Stimulated activated CD4-positive, alpha-beta T cell treated with anti-CD3 and anti-CD28 coated beads, Interleukin-4, amount 100 ng/mL, for 1 hour (primary cell): ENCODE measurements around the gene COL4A1.
"Not testable (repeated sequence)": the region's sequence is repeated elsewhere in the genome, so short reads cannot be mapped to it uniquely, and the experiment has no call there.

Source experiments
- DNase-seq: peaks from one replicate; pipeline ENCODE4 v3.0.0-alpha.2; 2020

The COL4A1 gene

GRCh38 chr13:110323172-110323891, 16.4 kb upstream of the COL4A1 start:
- DNase-seq, result no peak

GRCh38 chr13:110322828-110323171, 15.8 kb upstream of the COL4A1 start:
- DNase-seq, result no peak

- no peak for DNase-seq
Observed at GRCh38 chr13:110322126-110322827, 15.3 kb upstream of the COL4A1 start.

- DNase-seq, result not testable (repeated sequence)
Observed at GRCh38 chr13:110321573-110321972, 14.6 kb upstream of the COL4A1 start.

- DNase-seq, result no peak
Observed at GRCh38 chr13:110320645-110321044, 13.7 kb upstream of the COL4A1 start.

GRCh38 chr13:110319774-110320509, 13.0 kb upstream of the COL4A1 start:
- DNase-seq, result no peak

- DNase-seq, result no peak
Observed at GRCh38 chr13:110319397-110319773, 12.4 kb upstream of the COL4A1 start.

GRCh38 chr13:110318920-110319319, 12.0 kb upstream of the COL4A1 start:
- no peak for DNase-seq

- DNase-seq, result no peak
Observed at GRCh38 chr13:110317496-110318195, 10.7 kb upstream of the COL4A1 start.

- no peak for DNase-seq
Observed at GRCh38 chr13:110317093-110317492, 10.1 kb upstream of the COL4A1 start.

GRCh38 chr13:110316196-110316595, 9.2 kb upstream of the COL4A1 start:
- no peak for DNase-seq

GRCh38 chr13:110314516-110315245, 7.7 kb upstream of the COL4A1 start:
- no peak for DNase-seq

- not testable (repeated sequence) for DNase-seq
Observed at GRCh38 chr13:110313733-110314132, 6.8 kb upstream of the COL4A1 start.

GRCh38 chr13:110313261-110313660, 6.3 kb upstream of the COL4A1 start:
- not testable (repeated sequence) for DNase-seq

- DNase-seq, result no peak
Observed at GRCh38 chr13:110312339-110313031, 5.5 kb upstream of the COL4A1 start.

- no peak for DNase-seq
Observed at GRCh38 chr13:110311443-110312338, 4.7 kb upstream of the COL4A1 start.

- no peak for DNase-seq
Observed at GRCh38 chr13:110310541-110311442, 3.8 kb upstream of the COL4A1 start.

GRCh38 chr13:110309661-110310524, 2.9 kb upstream of the COL4A1 start:
- no peak for DNase-seq
